GM21367 (cell line): ENCODE measurements around the gene ATXN2.
"Not testable (repeated sequence)": the region's sequence is repeated elsewhere in the genome, so short reads cannot be mapped to it uniquely, and the experiment has no call there.

Source experiments
- ATAC-seq: cut with Tn5 transposase; IDR thresholded peaks from one replicate; pipeline ENCODE4 v1.9.1; 2021; ENCODE audit not compliant: unreplicated experiment

Gene ATXN2, protein sequence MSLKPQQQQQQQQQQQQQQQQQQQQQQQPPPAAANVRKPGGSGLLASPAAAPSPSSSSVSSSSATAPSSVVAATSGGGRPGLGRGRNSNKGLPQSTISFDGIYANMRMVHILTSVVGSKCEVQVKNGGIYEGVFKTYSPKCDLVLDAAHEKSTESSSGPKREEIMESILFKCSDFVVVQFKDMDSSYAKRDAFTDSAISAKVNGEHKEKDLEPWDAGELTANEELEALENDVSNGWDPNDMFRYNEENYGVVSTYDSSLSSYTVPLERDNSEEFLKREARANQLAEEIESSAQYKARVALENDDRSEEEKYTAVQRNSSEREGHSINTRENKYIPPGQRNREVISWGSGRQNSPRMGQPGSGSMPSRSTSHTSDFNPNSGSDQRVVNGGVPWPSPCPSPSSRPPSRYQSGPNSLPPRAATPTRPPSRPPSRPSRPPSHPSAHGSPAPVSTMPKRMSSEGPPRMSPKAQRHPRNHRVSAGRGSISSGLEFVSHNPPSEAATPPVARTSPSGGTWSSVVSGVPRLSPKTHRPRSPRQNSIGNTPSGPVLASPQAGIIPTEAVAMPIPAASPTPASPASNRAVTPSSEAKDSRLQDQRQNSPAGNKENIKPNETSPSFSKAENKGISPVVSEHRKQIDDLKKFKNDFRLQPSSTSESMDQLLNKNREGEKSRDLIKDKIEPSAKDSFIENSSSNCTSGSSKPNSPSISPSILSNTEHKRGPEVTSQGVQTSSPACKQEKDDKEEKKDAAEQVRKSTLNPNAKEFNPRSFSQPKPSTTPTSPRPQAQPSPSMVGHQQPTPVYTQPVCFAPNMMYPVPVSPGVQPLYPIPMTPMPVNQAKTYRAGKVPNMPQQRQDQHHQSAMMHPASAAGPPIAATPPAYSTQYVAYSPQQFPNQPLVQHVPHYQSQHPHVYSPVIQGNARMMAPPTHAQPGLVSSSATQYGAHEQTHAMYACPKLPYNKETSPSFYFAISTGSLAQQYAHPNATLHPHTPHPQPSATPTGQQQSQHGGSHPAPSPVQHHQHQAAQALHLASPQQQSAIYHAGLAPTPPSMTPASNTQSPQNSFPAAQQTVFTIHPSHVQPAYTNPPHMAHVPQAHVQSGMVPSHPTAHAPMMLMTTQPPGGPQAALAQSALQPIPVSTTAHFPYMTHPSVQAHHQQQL

DNA sequence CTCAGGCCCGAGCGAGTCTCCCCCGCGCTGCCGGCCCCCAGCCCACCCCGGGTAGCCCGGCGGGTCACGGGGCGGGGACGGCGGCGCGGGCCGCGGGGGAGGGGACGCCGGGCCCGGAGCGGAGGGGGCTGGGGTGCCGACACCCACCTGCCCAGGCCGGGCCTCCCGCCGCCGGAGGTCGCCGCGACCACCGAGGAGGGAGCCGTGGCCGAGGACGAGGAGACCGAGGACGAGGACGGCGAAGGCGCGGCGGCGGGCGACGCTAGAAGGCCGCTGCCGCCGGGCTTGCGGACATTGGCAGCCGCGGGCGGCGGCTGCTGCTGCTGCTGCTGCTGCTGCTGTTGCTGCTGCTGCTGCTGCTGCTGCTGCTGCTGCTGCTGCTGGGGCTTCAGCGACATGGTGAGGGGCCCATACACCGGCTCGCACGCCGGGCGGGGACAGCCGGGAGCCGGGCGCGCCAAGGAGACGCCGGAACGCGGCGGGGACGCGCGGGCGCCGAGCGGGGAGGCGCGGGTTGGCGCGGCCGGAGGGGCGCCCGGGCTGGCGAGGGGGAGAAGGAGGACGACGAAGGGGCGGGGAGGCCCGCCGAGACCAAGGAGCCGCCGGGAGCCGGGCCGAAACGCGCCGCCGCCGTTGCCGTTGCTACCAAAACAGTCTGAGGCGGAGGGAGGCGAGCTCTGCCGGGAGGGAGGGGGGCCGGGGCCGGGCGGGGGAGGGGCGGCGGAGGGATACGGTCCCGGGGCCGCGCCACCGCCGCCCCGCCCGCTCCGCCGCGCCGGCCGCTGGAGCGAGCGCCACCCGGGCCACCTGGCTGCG is at the start of gene ATXN2:
TSS of gene ATXN2 (minus strand) at position 679 of the 816 bp plus-strand sequence. CDS start at position 398, 281 bp downstream.
- ATAC-seq: peak; percentile 25

DNA sequence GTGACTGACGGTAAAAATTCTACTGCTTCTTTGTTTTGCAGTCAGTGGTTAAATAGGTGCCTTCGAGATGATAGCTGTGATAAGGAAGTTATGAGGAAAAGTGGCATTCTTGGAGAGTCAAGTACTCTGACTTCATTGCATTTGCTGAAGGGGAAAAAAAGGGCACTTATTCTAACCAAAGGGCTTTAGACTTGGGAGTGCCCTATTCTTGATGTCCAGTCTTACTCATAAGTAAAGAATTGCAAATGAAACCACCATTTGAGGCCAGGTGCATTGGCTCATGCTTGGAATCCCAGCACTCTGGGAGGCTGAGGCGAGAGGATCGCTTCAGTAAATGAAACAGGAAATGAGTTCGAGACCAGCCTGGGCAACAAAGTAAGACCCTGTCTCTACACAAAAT is 46.3 kb upstream of the ATXN2 start:
- no peak for ATAC-seq

DNA sequence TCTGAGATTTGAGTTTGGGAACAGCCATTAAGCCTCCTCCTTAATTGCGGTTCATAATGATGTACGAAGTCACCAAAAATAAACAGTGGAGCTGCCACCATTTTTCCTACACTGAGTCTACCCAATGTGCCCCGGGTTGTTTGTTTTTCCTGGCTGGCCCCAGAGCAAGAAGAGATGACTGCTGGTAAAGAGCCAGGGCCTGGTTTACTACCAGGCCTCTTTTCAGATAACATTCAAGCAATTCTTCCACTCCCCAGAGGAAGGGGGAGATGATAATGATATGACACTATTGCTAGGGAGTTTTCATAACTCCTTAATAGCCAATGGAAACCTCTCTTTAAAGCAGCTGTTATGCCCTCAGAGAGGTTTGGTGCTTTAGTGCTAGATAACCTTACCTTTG is 44.3 kb upstream of the ATXN2 start:
- ATAC-seq: no peak

DNA sequence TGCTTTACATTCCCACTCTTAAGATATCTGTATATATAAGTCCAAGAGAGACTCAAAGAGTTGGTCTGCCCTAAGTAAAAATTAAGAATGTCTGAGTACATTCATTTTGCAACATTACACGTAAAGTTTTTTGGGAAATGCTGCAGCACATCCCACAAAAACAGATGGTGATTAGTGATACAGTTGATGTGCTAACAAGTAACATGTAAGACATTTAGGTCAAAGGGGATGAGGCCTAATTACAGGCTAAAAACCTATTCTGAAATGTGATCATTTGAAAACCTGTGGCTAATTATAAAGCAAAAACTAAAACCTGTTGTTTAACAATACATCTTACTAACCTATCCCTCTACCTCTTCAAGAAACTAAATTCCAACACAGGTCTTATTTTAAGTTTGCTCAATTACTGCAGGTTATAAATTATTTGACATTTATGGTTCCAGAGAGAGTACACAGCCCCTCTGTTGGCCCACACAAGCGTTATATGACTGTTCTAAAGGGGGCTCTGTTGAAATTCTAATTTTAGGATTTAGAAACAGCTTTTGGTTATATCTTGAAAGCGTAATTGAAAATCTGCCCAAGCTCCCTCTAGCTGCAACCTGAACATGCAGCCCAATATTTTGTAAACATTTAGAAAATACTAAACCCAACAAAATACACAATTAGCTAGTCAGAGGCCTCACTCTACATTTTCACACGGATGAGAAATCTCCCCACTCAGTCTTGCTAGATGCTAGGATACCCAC is 43.7 kb upstream of the ATXN2 start:
- no peak for ATAC-seq

DNA sequence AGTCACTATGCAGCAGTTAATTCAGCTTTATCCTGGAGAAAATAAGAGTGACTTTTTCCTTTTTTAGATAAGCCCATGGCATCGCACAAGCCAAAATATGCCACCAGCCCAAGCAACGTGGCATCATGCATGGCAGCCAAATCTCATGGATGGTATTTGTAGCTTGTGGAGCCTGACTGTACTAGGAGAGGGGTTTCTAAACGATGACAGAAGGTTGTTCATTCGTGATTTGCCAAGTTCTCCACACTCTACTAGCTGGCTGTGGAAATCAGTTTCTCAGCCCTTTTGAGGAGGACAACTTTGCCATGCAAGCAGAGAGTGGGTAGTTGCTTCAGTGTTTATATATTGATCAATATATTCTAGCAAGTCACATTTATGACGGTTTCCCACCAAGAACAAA is 41.4 kb upstream of the ATXN2 start:
- no peak for ATAC-seq

DNA sequence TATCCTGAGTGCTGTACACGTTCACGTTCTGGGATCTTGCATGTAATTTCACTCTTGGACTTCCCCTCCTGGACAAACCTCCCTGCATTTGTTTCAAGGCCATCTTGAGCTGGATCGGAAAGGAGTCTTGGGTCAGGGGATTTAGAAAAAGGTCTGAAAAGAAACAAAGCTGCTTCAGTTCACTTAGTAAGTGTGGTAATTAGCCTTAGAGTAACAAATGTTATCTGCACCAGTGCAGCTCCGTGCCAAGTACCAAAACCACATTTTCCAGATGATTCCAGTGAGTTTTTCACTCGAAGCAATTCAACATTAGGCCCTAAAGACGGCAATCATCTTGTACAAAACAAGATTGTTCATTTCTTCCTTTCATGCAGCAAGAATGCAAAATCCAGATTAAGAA is 39.4 kb upstream of the ATXN2 start:
- no peak for ATAC-seq

DNA sequence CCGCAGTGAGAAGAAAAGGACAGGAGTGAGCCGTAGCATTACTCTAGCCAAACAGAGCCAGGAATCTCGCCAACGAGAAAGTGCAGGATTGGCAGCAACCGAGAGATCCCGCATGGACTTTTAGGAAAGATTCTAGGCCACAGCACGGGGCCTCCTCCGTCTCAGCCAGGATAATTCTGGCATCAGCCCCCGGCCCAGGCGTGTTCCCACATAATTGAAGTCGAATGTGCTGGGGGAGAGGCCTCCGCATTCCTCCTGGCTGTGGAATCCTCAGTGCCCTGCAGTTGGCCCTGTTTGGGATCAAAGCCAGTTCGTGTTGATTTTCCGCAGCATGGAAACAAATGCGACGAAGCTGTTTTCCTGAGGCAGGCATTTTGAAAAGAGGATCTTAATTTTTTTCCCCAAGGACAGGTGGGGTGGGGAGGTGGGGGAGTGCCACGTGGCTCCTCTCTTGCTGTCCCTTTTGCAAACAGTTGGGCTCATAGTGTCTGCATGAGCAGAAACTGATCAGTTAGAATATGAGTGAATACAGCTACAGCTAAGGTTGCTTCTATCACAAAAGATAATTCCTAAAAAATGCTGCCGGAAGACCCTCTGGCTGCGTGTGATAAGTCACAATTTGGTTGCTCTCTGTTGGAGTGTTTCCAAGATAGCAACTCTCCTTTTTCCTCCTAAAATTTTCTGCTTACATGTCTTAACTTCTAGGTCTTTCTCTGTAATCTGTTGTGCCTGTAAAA is 37.3 kb upstream of the ATXN2 start:
- no peak for ATAC-seq

DNA sequence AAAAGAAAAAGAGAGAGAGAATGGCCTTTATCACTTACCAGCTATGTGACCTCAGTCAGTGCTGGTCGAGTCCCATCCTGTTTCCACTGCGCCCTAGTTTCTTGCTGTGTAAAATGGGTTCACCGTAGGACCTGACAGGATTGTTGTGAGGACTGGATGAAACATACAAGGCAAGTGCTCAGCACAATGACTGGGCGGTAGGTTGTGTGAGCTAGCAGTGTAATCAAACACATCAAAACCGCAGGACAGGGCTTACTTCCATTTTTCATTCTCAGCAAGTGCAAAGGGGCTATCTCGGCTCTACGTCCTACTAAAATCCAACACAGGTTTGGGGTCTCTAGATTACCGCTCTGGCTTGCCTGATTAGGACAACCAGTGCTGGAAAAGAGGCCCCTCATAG is 36.4 kb upstream of the ATXN2 start:
- no peak for ATAC-seq

DNA sequence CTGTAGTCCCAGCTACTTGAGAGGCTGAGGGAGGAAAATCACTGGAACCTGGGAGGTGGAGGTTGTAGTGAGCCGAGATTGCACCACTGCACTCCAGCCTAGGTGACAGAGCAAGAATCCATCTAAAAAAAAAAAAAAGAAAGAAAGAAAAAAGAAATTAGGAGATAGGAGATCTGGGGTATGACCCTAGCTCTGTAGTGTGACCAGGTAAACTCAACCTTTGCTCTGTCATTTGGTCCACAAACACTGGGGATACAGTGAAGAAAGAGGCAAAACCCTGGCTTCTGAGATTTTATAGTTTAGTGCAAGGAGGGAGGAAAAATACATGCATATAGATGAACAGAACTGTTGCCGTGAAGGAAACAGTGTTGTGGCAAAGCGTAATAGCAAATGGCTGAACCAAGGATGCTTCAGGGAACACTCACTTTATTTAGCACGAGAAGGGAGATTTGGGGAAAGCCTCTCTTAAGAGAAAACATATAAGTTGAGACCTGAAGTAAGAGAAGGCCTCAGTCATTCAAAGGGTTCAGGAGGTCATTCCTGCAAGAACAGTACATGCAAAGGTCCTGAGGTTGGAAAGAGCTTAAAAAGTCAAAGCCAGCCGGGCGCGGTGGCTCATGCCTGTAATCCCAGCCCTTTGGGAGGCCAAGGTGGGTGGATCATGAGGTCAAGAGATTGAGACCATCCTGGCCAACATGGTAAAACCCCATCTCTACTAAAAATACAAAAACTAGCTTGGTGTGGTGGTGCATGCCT is 29.6 kb upstream of the ATXN2 start:
- ATAC-seq: no peak

DNA sequence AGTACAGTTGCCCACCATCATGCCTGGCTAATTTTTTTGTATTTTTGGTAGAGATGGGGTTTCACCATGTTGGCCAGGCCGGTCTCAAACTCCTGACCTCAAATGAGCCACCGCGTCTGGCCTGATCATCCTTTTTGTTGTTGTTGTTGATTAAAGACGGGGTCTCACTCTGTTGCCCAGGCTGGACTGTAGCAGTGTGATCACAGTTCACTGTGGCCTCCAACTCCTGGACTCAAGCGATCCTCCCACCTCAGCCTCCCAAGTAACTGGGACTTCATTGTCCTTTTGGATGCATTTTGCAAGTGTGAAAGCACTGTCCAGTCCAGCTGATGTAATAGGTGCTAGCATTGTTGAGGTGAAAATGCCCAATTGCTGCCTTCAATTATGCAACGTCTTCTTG is 27.1 kb upstream of the ATXN2 start:
- no peak for ATAC-seq

DNA sequence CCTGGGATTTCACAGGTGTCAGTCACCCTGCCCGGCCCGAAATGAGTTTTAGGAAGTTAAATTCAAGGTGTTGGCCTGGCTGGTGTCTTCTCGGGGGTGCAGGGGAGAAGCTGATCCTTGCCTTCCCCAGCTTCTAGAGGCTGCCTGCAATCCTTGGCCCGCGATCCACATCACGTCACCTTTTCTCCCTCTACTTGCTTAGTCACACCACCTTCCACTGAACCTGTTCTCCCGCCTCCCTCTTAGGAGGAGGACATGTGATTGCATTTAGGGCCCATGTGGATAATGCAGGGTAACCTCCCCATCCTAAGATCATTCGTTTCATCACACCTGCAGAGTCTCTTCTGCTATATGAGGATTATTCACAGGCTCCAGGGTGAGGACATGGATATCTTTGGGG is 25.4 kb upstream of the ATXN2 start:
- no peak for ATAC-seq

DNA sequence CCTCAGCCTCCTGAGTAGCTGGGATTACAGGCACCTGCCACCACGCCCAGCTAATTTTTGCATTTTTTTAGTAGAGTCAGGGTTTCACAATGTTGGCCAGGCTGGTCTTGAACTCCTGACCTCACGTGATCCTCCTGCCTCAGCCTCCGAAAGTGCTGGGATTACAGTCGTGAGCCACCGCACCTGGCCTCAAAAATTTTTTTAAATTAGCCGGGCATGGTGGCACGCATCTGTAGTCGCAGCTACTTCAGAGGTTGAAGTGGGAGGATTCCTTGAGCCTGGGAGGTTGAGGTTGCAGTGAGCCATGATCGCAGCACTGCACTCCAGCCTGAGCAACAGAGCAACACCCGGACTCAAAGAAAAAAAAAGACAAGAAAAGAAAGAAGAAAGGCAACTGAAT is 18.7 kb upstream of the ATXN2 start:
- ATAC-seq: not testable (repeated sequence)

DNA sequence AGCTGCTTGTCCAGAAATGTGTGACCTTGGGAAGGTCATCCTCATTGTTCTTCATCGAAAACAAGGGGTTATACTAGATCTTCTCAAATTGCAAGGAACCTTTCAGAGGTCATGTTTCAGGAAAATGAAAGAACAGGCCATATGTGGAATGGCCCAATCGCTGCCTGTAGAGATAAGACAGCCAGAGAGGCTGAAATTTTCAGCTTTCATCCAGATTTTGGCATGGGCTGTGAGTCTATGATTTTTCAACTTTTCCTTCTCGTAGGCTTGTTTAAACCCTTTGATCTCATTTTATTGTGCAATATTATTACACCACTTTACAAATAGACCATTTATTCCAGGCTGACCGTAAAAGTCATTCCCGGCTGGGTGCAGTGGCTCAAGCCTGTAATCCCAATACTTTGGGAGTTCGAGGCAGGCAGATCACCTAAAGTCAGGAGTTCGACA is 17.1 kb upstream of the ATXN2 start:
- no peak for ATAC-seq

DNA sequence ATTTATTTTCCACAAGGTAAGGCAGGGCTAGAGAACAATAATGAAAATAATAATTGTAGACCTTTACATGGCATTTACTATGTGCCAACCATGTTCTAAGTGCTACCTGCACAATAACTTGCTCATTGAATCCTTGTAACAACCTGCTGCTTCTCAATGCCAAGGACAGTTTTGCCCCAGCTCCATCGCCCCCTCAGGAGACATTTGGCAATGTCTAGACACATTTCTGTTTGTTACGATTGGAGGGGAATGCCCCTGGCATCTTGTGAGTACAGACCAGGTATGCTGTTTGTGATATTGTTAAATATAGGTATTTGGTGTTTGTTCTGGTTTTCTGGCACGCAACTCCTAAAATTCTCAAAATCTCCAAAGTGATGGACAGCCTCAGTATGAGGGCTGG is 8.1 kb upstream of the ATXN2 start:
- ATAC-seq: no peak

DNA sequence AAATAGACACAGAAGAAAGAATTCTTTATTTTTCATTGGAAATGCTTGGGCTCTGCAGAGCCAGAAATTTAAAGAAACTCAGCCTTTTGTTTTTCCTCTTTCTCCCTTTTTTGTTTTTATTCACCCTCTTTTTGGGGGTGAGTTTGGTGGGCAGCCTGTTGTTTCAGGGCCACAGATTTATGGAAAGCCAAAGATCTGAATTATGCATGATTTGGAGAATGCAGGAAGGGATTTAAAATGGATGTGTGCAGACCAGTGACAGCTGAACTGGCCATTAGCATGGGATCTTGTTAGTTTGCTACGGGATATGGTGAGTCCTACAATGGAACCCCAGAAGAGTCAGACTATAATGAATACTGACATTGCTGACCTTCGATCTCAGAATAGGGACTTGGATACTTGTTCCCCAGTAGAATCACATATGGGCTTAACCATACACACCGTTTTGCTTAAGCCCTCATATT is 7.7 kb upstream of the ATXN2 start:
- ATAC-seq: no peak

DNA sequence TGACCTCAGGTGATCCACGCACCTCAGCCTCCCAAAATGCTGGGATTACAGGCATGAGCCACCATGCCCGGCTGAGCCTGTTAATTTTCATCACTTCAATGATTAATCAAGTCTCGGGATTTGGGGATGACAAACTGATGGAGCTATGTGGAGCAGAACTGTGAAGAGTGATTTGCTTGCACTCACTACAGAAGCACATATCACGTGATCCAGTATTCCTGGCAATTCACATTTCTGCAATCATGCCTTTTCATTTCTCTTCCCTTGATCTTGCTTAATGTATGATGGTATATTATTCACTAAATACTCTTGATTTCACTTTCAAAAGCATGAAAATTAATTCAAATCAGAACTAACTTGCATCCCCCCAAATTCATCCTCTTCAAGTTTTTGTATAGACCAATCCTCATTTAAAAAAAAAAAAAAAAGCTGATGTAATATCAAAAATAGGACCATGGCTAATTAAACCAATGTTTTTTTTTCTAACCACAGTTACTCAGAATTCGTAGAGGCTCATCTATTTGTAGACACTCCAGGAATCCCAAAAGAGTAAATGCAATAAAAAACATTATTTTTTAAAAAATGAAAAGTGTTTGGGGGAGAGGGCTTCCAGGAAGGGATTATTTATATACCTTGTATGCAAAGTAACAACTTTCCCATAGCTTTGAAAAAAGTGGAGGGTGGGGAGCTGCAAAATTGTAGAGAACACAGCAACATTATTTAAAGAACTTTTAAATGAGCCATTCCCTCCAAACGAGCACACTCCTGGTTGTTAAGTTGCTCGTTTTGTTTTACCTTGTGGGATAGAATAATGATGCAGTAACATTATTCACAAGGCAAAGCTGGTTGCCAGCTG is 7.0 kb upstream of the ATXN2 start:
- ATAC-seq: no peak

DNA sequence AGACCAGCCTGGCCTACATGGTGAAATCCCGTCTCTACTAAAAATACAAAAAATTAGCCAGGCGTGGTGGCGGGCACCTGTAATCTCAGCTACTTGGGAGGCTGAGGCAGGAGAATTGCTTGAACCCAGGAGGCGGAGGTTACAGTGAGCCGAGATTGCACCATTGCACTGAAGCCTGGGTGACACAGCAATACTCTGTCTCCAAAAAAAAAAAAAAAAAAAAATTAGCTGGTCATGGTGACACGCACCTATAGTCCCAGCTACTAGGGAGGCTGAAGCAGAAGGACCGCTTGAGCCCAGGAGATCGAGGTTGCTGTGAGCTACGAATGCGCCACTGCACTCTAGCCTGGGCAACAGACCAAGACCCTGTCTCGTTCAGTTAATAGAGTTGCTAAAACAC is 3.7 kb upstream of the ATXN2 start:
- ATAC-seq: not testable (repeated sequence)

DNA sequence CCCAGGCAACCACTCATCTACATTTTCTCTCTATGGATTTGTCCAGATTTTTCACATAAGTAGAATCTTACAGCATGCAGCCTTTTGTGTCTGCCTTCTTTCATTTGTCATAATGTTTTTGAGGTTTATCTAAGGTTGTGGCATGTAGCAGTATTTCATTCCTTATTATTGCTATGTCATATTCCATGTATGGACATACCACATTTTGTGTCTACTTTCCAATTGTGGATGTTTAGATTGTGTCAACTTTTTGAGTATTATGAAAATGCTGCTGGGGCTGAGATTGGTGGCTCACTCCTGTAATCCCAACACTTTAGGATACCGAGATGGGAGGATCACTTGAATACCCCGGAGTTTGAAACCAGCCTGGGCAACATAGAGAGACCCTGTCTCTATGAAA is 3.2 kb upstream of the ATXN2 start:
- no peak for ATAC-seq
